Kidney (tissue), 14 donors: ENCODE data around the gene COA3. TPM values are rescaled to one million over a fixed set of nuclear protein-coding genes. Genes with fewer than 3 reads are reported as not detected.

Experiments used
- DNase-seq, 5 donors: peaks; one replicate each; pipeline ENCODE4 v3.0.0-alpha.2; 2013 to 2020
- FAIRE-seq: peaks from 2 replicates; lab custom pipeline; 2012; peaks lifted over from hg19 to GRCh38; lab: Jason Lieb, UNC
- H3K27ac ChIP-seq, 2 donors: one replicate each; pipeline ENCODE4 v1.7.0; 2013; ENCODE audit warnings: low read depth in 2 of 2, low read length in 2 of 2, inconsistent platforms in 1 of 2
- H3K27me3 ChIP-seq: one replicate; pipeline ENCODE4 v1.7.1; 2013; ENCODE audit warnings: low read length, inconsistent platforms; ENCODE audit not compliant: control insufficient read depth, insufficient read depth
- H3K36me3 ChIP-seq, 3 donors: one replicate each; pipeline versions ENCODE4 v1.7.0 to v1.7.1; 2013; ENCODE audit warnings: low read length in 3 of 3, control low read depth in 1 of 3, inconsistent platforms in 1 of 3; ENCODE audit not compliant: insufficient read depth in 3 of 3, control insufficient read depth in 2 of 3
- H3K4me1 ChIP-seq, 3 donors: one replicate each; pipeline versions ENCODE4 v1.7.0 to v1.7.1; 2013; ENCODE audit warnings: low read length in 3 of 3, inconsistent platforms in 1 of 3, low read depth in 1 of 3; ENCODE audit not compliant: control insufficient read depth in 2 of 3, insufficient read depth in 2 of 3
- H3K4me3 ChIP-seq, 3 donors: one replicate each; pipeline versions ENCODE4 v1.7.0 to v1.8.1; 2013; ENCODE audit warnings: low read length in 3 of 3, control low read depth in 1 of 3, inconsistent platforms in 1 of 3
- H3K9ac ChIP-seq, 3 donors: one replicate each; pipeline versions ENCODE4 v1.7.0 to v1.7.1; 2013; ENCODE audit warnings: low read length in 3 of 3, control low read depth in 1 of 3, inconsistent platforms in 1 of 3
- H3K9me3 ChIP-seq, 3 donors: one replicate each; pipeline versions ENCODE4 v1.7.0 to v1.7.1; 2013; ENCODE audit warnings: low read length in 3 of 3, control low read depth in 1 of 3, inconsistent platforms in 1 of 3; ENCODE audit not compliant: control insufficient read depth in 2 of 3, insufficient read depth in 1 of 3
- CTCF ChIP-seq: IDR thresholded peaks from 3 replicates; pipeline ENCODE4 v1.5.1; 2012; ENCODE audit warnings: mild to moderate bottlenecking, moderate library complexity, borderline replicate concordance; ENCODE audit not compliant: insufficient read depth; ENCODE audit errors: extremely low read depth
- intact Hi-C: fragments of 100-400 bp; cut with DNase I; formaldehyde crosslinking; loops from one replicate; pipeline ENCODE4 v1.11.1; 2022
- polyA plus RNA-seq: library from polyadenylated mRNA; stranded (reverse); fragments of 350-450 nt; fragmentation: Illumina TruSeq; extraction: RNeasy Lipid Tissue Mini Kit (QIAGEN cat#74804); gene quantifications from one replicate; pipeline ENCODE4 v1.2.3, GENCODE V29; 2014; ENCODE audit warnings: low read depth, low replicate concordance; ENCODE audit not compliant: insufficient read depth
- total RNA-seq: library from RNA; stranded (reverse); fragmentation: NEBNext Ultra II Directional; extraction: Animal tissue kit (Norgen Biotek cat#: 25700); gene quantifications from one replicate; pipeline ENCODE4 v1.2.1, GENCODE V29; 2021
- donor health status: control.
- donor health status: control.
- donor health status: control.
- donor health status: control.
- donor health status: control.
- donor health status: DM: yes; HTN: yes; CAD: no.
- donor health status: Normal renal cell carcinoma (clear cell type).

COA3 gene
- total and polyA plus RNA-seq, 2 donors from 2014 or later, result 144 to 656 TPM

- intact Hi-C loops, result no loop called here
- H3K27ac ChIP-seq, result no peak overlapping the region
- FAIRE-seq, result no peak
These were observed 48.2 kb upstream of the COA3 start for GRCh38 chr17:42846594-42847280.

GRCh38 chr17:42845918-42846593, 47.6 kb upstream of the COA3 start:
- intact Hi-C loops, result no loop called here
- peaks cover 6 to 28% (median 25%) of the 10 kb centered on the region in 3 donors for H3K36me3 ChIP-seq
- no peak overlapping the region for H3K27ac ChIP-seq

More at GRCh38 chr17:42846594-42847280, 48.2 kb upstream of the COA3 start:
- peaks cover 4 to 15% (median 12%) of the 10 kb centered on the region in 3 donors for H3K4me1 ChIP-seq
- no peaks in the 10 kb centered on the region for H3K27me3 ChIP-seq
- no peak for DNase-seq
- peaks cover 4 to 22% (median 19%) of the 10 kb centered on the region in 3 donors for H3K36me3 ChIP-seq
- H3K9ac ChIP-seq, result no peak overlapping the region
- no peaks in the 10 kb centered on the region for H3K9me3 ChIP-seq
- H3K4me3 ChIP-seq, result no peak overlapping the region
- TF ChIP-seq CTCF, result no peak

GRCh38 chr17:42845556-42845917, 47.0 kb upstream of the COA3 start:
- intact Hi-C loops, result no loop called here
- no peak for FAIRE-seq
- Histone ChIP-seq H3K27ac (no peak overlapping the region), H3K9ac (no peak overlapping the region), H3K36me3 (peaks cover 6 to 28% (median 27%) of the 10 kb centered on the region in 3 donors), H3K4me3 (no peak overlapping the region), H3K4me1 (peaks cover 4 to 15% (median 12%) of the 10 kb centered on the region in 3 donors), H3K9me3 (no peaks in the 10 kb centered on the region), H3K27me3 (no peaks in the 10 kb centered on the region)
- TF ChIP-seq CTCF, result no peak
- no peak for DNase-seq

More at GRCh38 chr17:42845918-42846593, 47.6 kb upstream of the COA3 start:
- no peak for TF ChIP-seq CTCF
- Histone ChIP-seq H3K9me3 (no peaks in the 10 kb centered on the region), H3K9ac (no peak overlapping the region), H3K4me1 (peaks cover 4 to 15% (median 12%) of the 10 kb centered on the region in 3 donors), H3K27me3 (no peaks in the 10 kb centered on the region), H3K4me3 (no peak overlapping the region)
- no peak for DNase-seq
- no peak for FAIRE-seq
